SJCRH30 (cell line): Measurements from ENCODE around the gene ZNF398. TPM values are rescaled to one million over a fixed set of nuclear protein-coding genes. Genes with fewer than 3 reads are reported as not detected.

Experiments used
- DNase-seq, 2 experiments: peaks; one replicate each; pipeline ENCODE4 v3.0.0-alpha.2; 2015 to 2020
- H3K27ac ChIP-seq: fragments of 250-450 bp; sonication (Bioruptor Pico); 2 replicates; pipeline ENCODE4 v1.5.1; 2020; ENCODE audit warnings: mild to moderate bottlenecking, moderate library complexity
- H3K27me3 ChIP-seq: fragments of 250-450 bp; sonication (Bioruptor Pico); 2 replicates; pipeline ENCODE4 v1.5.1; 2020; ENCODE audit warnings: mild to moderate bottlenecking, moderate library complexity
- H3K36me3 ChIP-seq: fragments of 250-450 bp; sonication (Bioruptor Pico); 2 replicates; pipeline ENCODE4 v1.5.1; 2020; ENCODE audit warnings: mild to moderate bottlenecking, moderate library complexity
- H3K4me1 ChIP-seq: fragments of 250-450 bp; sonication (Bioruptor Pico); 2 replicates; pipeline ENCODE4 v1.5.1; 2020; ENCODE audit warnings: mild to moderate bottlenecking, moderate library complexity
- H3K4me3 ChIP-seq: fragments of 250-450 bp; sonication (Bioruptor Pico); 2 replicates; pipeline ENCODE4 v1.5.1; 2020; ENCODE audit warnings: mild to moderate bottlenecking, moderate library complexity
- H3K9me3 ChIP-seq: fragments of 250-450 bp; sonication (Bioruptor Pico); replicated peaks from 2 replicates; pipeline ENCODE4 v1.5.1; 2020; ENCODE audit warnings: mild to moderate bottlenecking, moderate library complexity
- total RNA-seq: library from RNA; depleted of rRNA; stranded (reverse); fragments of >200 nt; shearing (Covaris generic); gene quantifications from 2 replicates; pipeline ENCODE4 v1.2.3, GENCODE V29; 2014

ZNF398 gene
- total RNA-seq, 1 experiment from 2014 or later, result 18.5 TPM

- H3K4me3 ChIP-seq, result no peak overlapping the region
- H3K36me3 ChIP-seq, result peaks cover 64% of the 10 kb centered on the region
- H3K27me3 ChIP-seq, result no peaks in the 10 kb centered on the region
- no peak for DNase-seq
- H3K9me3 ChIP-seq, result no peaks in the 10 kb centered on the region
- H3K4me1 ChIP-seq, result no peaks in the 10 kb centered on the region
- H3K27ac ChIP-seq, result no peak overlapping the region
These were observed 52.2 kb downstream of the ZNF398 start for GRCh38 chr7:149199234-149199995.

- Histone ChIP-seq H3K27me3 (no peaks in the 10 kb centered on the region), H3K36me3 (peaks cover 94% of the 10 kb centered on the region), H3K9me3 (no peaks in the 10 kb centered on the region), H3K27ac (no peak overlapping the region), H3K4me1 (no peaks in the 10 kb centered on the region), H3K4me3 (no peak overlapping the region)
- DNase-seq, result no peak
These were observed 55.6 kb downstream of the ZNF398 start for GRCh38 chr7:149202831-149203231.

DNA sequence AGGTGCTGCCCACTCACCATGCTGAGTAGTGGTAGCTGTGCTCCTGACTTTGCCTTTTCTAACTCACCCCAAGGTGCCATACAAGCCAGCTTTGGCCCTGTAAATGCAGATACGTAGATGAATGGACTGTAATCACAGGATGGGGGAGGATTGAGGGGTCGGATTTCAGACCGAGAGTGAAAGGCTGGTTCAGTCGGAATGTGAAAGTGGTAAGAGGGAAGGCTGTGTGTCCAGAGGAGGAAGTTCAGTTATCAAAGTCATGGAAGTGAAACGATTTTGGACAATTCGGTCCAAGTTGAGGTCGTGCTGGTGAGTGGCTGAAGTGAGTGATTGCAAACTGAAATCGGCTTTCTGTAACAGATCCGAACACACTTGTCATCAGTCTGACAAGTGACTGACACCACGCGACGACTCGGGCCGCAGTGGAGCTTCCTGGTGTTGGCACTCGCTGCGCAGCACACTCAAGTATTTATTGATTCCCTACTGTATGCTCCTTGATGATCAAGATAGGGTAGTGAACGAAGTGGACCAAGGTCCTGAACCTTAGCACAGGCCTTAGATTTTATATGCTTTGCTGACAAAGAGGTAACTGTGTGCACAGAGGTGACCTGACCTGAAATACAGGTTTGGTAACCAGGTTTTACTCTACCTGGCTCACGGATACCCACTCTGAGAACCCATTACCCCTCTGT lies 58.6 kb downstream of the ZNF398 start:
- no peak overlapping the region for H3K4me3 ChIP-seq
- peaks cover 83% of the 10 kb centered on the region for H3K36me3 ChIP-seq
- no peak overlapping the region for H3K27ac ChIP-seq
- no peaks in the 10 kb centered on the region for H3K9me3 ChIP-seq
- no peak for DNase-seq
- no peaks in the 10 kb centered on the region for H3K4me1 ChIP-seq
- no peaks in the 10 kb centered on the region for H3K27me3 ChIP-seq

DNA sequence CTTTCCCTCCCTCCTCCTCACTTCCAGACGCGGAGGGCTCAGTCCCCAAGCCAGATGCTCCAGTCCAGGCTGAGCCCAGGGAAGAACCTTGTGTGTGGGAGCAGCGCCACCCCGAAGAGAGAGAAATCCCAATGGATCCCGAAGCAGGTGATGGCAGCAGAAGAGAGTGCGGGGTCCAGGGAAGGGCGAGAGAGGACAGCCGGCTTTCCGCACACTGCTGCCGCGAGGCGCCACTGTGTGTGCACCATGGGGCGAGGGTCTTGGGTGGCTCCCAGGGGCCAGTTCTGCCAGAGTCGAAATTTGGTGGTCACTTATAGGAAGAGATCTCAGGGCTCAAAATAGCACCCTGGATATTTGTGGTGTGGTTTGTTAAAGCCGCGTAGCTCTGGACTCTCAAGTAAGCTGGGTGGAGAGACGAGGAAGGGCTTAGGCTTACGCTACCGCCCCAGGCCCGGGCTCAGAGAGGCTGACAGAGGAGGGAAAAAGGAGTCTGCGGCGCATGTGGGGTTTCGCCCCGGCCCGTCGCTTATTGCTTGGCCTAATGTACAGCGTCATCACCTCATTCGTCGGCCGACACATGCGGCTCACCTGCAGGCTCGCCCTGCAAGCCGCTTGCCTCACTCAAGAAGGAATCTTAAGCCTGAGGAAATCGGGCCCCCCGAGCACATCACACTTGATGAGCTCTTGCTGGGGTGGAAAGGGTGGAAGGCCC lies 60.2 kb downstream of the ZNF398 start:
- DNase-seq, result no peak
- Histone ChIP-seq H3K9me3 (no peaks in the 10 kb centered on the region), H3K36me3 (peaks cover 84% of the 10 kb centered on the region), H3K4me3 (no peak overlapping the region), H3K27ac (no peak overlapping the region), H3K27me3 (no peaks in the 10 kb centered on the region), H3K4me1 (no peaks in the 10 kb centered on the region)

- DNase-seq, result peak; percentile 60 to 75
- Histone ChIP-seq H3K4me1 (no peaks in the 10 kb centered on the region), H3K27ac (no peak overlapping the region), H3K9me3 (no peaks in the 10 kb centered on the region), H3K27me3 (no peaks in the 10 kb centered on the region), H3K36me3 (peaks cover 84% of the 10 kb centered on the region), H3K4me3 (no peak overlapping the region)
These were observed 62.4 kb downstream of the ZNF398 start for GRCh38 chr7:149209518-149210269.

GRCh38 chr7:149210551-149210950 lies 63.3 kb downstream of the ZNF398 start:
- no peak for DNase-seq
- no peaks in the 10 kb centered on the region for H3K27me3 ChIP-seq
- H3K4me3 ChIP-seq, result no peak overlapping the region
- no peak overlapping the region for H3K27ac ChIP-seq
- no peaks in the 10 kb centered on the region for H3K9me3 ChIP-seq
- peaks cover 80% of the 10 kb centered on the region for H3K36me3 ChIP-seq
- H3K4me1 ChIP-seq, result no peaks in the 10 kb centered on the region

GRCh38 chr7:149214020-149214720 lies 66.9 kb downstream of the ZNF398 start:
- DNase-seq, result no peak
- Histone ChIP-seq H3K4me1 (no peaks in the 10 kb centered on the region), H3K27ac (no peak overlapping the region), H3K9me3 (no peaks in the 10 kb centered on the region), H3K4me3 (no peak overlapping the region), H3K27me3 (no peaks in the 10 kb centered on the region), H3K36me3 (peaks cover 78% of the 10 kb centered on the region)

GRCh38 chr7:149216402-149216801 lies 69.1 kb downstream of the ZNF398 start:
- no peak overlapping the region for H3K4me3 ChIP-seq
- H3K36me3 ChIP-seq, result peaks cover 78% of the 10 kb centered on the region
- DNase-seq, result no peak
- H3K4me1 ChIP-seq, result no peaks in the 10 kb centered on the region
- no peaks in the 10 kb centered on the region for H3K27me3 ChIP-seq
- H3K9me3 ChIP-seq, result no peaks in the 10 kb centered on the region
- H3K27ac ChIP-seq, result no peak overlapping the region

- no peaks in the 10 kb centered on the region for H3K4me1 ChIP-seq
- no peak overlapping the region for H3K27ac ChIP-seq
- no peak overlapping the region for H3K4me3 ChIP-seq
- no peak for DNase-seq
- no peaks in the 10 kb centered on the region for H3K27me3 ChIP-seq
- H3K36me3 ChIP-seq, result peaks cover 75% of the 10 kb centered on the region
- H3K9me3 ChIP-seq, result no peaks in the 10 kb centered on the region
These were observed 70.3 kb downstream of the ZNF398 start for GRCh38 chr7:149217570-149217969.

DNA sequence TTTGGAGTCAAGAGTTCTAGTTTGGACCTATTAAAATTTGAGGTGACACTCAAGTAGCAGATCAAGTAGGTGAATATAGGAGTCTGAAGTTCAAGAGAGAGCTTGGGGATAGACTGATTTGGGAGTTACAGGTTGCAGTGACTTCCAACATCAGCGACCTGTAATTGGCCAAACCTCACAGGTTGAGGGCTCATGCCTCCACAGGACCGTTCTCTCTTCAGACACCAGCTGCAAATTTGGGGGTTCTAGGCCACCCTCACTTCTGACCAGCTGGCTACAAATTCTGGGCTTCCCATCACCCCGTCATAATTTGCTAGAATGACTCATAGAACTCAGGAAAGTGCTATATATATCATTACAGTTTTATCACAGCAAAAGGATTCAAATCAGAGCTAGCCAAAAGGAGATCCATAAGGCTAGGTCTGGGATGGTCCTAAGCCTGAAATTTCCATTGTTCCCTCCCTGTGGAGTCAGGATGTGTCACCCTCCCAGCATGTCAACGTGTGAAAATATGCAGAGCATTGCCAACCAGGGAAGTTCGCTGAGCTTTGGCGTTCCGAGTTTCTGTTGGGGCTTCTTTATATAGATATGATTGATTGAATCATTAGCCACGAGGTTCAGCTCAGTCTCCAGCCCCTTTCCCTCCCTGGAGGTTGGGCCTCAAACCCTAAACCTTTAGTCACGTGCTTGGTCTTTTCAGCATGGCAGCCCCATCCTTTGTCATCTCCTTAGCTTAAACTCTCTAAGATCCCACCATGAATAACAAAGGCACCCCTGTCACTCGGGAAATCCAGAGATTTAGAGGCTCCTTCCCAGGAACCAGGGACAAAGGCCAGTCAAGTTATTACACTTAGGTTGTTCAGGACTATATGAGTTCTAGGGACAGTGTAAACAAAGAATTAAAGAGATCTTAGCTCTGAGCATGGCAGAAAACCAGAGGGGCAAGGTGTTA lies 71.5 kb downstream of the ZNF398 start:
- H3K4me3 ChIP-seq, result no peak overlapping the region
- H3K4me1 ChIP-seq, result no peaks in the 10 kb centered on the region
- H3K27me3 ChIP-seq, result no peaks in the 10 kb centered on the region
- no peak overlapping the region for H3K27ac ChIP-seq
- peaks cover 75% of the 10 kb centered on the region for H3K36me3 ChIP-seq
- no peaks in the 10 kb centered on the region for H3K9me3 ChIP-seq
- DNase-seq, result no peak

DNA sequence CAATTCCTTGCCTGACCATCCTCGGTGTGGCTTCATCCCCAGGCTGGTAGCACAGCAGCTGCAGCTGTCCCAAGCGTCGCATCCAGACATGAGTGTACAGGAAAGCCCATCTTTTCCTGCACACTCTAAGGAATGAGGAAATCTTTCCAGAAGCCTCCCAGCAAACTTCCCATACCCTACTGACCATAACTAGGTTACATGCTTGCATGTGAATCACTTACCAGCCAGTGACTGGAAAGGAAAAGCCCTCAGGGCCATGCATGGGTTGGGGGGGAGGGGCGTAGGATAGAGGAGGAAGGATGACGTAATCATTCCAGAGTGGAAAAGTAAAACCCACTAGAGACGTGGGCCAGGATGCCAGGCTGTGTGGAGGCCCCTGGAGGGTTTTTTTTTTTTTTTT lies 73.3 kb downstream of the ZNF398 start:
- DNase-seq, result peak in 1 of 2 experiments; percentile 27

DNA sequence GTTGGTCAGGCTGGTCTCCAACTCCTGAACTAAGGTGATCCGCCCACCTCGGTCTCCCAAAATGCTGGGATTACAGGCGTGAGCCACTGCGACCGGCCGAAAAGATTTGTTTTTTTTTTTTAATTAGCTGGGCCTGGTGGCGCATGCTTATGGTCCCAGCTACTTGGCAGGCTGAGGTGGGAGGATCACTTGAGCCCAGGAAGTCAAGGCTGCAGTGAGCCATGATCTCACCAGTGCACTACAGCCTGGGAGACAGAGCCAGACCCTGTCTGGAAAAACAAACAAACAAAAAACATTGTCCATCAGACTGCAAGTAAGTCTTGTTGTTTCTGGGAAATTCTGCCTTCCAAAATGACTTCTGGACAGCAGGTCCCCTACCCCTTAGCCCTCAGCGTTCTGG lies 75.9 kb downstream of the ZNF398 start:
- H3K9me3 ChIP-seq, result no peaks in the 10 kb centered on the region
- peaks cover 60% of the 10 kb centered on the region for H3K36me3 ChIP-seq
- no peaks in the 10 kb centered on the region for H3K4me1 ChIP-seq
- DNase-seq, result no peak
- no peak overlapping the region for H3K4me3 ChIP-seq
- no peaks in the 10 kb centered on the region for H3K27me3 ChIP-seq
- no peak overlapping the region for H3K27ac ChIP-seq

More for the DNA sequence above, 73.3 kb downstream of the ZNF398 start:
- H3K36me3 ChIP-seq, result peaks cover 76% of the 10 kb centered on the region
- no peak overlapping the region for H3K27ac ChIP-seq
- no peaks in the 10 kb centered on the region for H3K4me1 ChIP-seq
- no peaks in the 10 kb centered on the region for H3K27me3 ChIP-seq
- no peak overlapping the region for H3K4me3 ChIP-seq
- H3K9me3 ChIP-seq, result no peaks in the 10 kb centered on the region

DNA sequence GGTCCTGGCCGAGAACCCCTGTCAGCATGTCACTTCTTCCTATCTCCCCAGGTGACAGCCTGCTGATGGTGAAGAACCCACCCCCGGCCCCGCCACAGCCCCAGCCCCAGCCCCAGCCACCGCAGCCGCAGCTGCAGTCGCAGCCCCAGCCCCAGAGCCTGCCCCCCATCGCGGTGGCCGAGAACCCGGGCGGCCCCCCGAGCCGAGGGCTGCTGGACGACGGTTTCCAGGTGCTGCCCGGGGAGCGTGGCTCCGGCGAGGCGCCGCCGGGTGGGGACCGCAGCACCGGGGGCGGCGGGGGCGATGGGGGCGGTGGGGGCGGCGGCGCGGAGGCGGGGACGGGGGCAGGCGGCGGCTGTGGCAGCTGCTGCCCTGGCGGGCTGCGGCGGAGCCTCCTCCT lies 76.5 kb downstream of the ZNF398 start:
- Histone ChIP-seq H3K27me3 (no peaks in the 10 kb centered on the region), H3K9me3 (no peaks in the 10 kb centered on the region), H3K36me3 (peaks cover 54% of the 10 kb centered on the region), H3K4me1 (no peaks in the 10 kb centered on the region), H3K4me3 (no peak overlapping the region), H3K27ac (no peak overlapping the region)
- DNase-seq, result no peak
